ENCODE data around the gene DNAH17.

DNAH17 gene

GRCh38 chr17:78494696-78495330 is 82.4 kb downstream of the DNAH17 start:
- no peak for DNase-seq

GRCh38 chr17:78493853-78494695 is 83.1 kb downstream of the DNAH17 start:
- no peak for DNase-seq

- DNase-seq: peak; percentile 6
These were observed 83.7 kb downstream of the DNAH17 start for GRCh38 chr17:78493450-78493849.

GRCh38 chr17:78492116-78492799 is 84.9 kb downstream of the DNAH17 start:
- DNase-seq: no peak

GRCh38 chr17:78491236-78492115 is 85.7 kb downstream of the DNAH17 start:
- no peak for DNase-seq

- DNase-seq: no peak
These were observed 86.5 kb downstream of the DNAH17 start for GRCh38 chr17:78490673-78491072.

GRCh38 chr17:78490156-78490555 is 87.0 kb downstream of the DNAH17 start:
- no peak for DNase-seq

GRCh38 chr17:78488867-78489634 is 88.1 kb downstream of the DNAH17 start:
- DNase-seq: no peak

GRCh38 chr17:78488156-78488555 is 89.0 kb downstream of the DNAH17 start:
- DNase-seq: no peak

GRCh38 chr17:78486946-78487680 is 90.1 kb downstream of the DNAH17 start:
- no peak for DNase-seq

- DNase-seq: no peak
These were observed 90.9 kb downstream of the DNAH17 start for GRCh38 chr17:78486228-78486802.

GRCh38 chr17:78485290-78486168 is 91.7 kb downstream of the DNAH17 start:
- DNase-seq: no peak

GRCh38 chr17:78484271-78485246 is 92.6 kb downstream of the DNAH17 start:
- DNase-seq: peak; percentile 13

GRCh38 chr17:78479369-78479768 is 97.8 kb downstream of the DNAH17 start:
- DNase-seq: no peak

- DNase-seq: no peak
These were observed 98.4 kb downstream of the DNAH17 start for GRCh38 chr17:78478757-78479297.

GRCh38 chr17:78477913-78478756 is 99.1 kb downstream of the DNAH17 start:
- DNase-seq: no peak

GRCh38 chr17:78476973-78477372 is 100.2 kb downstream of the DNAH17 start:
- no peak for DNase-seq
